ENCODE measurements around the gene CHRNA5.
"Not testable (repeated sequence)": the region's sequence is repeated elsewhere in the genome, so short reads cannot be mapped to it uniquely, and the experiment has no call there.

The CHRNA5 gene

GRCh38 chr15:78574944-78575343, 9.6 kb downstream of the CHRNA5 start:
- peaks cover 0 to 9% of the 10 kb centered on the region in 2 donors for H3K27me3 Mint-ChIP-seq
- no peak for DNase-seq
- no peaks in the 10 kb centered on the region for H3K4me1 Mint-ChIP-seq (ENCODE audit: low read depth in 2 of 2)
- no peak overlapping the region for H3K4me3 Mint-ChIP-seq
- H3K36me3 Mint-ChIP-seq (ENCODE audit: insufficient read depth), result no peaks in the 10 kb centered on the region
- H3K9me3 Mint-ChIP-seq, result no peaks in the 10 kb centered on the region
- ATAC-seq (replicated peaks), result no peak
- H3K27ac Mint-ChIP-seq, result no peak overlapping the region

- H3K9me3 Mint-ChIP-seq, result no peaks in the 10 kb centered on the region
Measured at GRCh38 chr15:78597583-78597982, 32.3 kb downstream of the CHRNA5 start.

DNA sequence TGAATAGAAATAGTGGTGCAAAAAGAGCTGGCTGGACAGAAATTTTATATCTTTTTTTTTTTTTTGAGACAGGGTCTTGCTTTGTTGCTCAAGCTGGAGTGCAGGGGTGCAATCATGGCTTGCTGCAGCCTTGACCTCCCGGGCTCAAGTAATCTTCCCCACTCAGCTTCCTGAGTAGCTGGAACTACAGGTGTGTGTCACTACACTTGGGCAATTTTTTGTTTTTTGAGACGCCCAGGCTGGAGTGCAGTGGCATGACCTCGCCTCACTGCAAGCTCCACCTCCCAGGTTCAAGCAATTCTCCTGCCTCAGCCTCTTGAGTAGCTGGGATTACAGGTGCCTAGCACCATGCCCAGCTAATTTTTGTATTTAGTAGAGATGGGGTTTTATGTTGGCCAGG, 33.0 kb downstream of the CHRNA5 start:
- H3K4me1 Mint-ChIP-seq (ENCODE audit: low read depth in 2 of 2), result no peaks in the 10 kb centered on the region
- peaks cover 8 to 24% of the 10 kb centered on the region in 2 donors for H3K27me3 Mint-ChIP-seq
- no peaks in the 10 kb centered on the region for H3K36me3 Mint-ChIP-seq (ENCODE audit: insufficient read depth)
- ATAC-seq (replicated peaks) (no peak), DNase-seq (no peak)
- no peaks in the 10 kb centered on the region for H3K9me3 Mint-ChIP-seq
- H3K4me3 Mint-ChIP-seq, result no peak overlapping the region
- H3K27ac Mint-ChIP-seq, result no peak overlapping the region

More at GRCh38 chr15:78597583-78597982, 32.3 kb downstream of the CHRNA5 start:
- DNase-seq (no peak), ATAC-seq (replicated peaks) (no peak)
- H3K4me3 Mint-ChIP-seq, result no peak overlapping the region
- peaks cover under 1 to 16% of the 10 kb centered on the region in 2 donors for H3K27me3 Mint-ChIP-seq
- H3K27ac Mint-ChIP-seq, result no peak overlapping the region
- no peaks in the 10 kb centered on the region for H3K36me3 Mint-ChIP-seq (ENCODE audit: insufficient read depth)
- H3K4me1 Mint-ChIP-seq (ENCODE audit: low read depth in 2 of 2), result no peaks in the 10 kb centered on the region

GRCh38 chr15:78599189-78599588, 33.9 kb downstream of the CHRNA5 start:
- Mint-ChIP-seq H3K4me3 (no peak overlapping the region), H3K9me3 (no peaks in the 10 kb centered on the region), H3K36me3 (ENCODE audit: insufficient read depth) (no peaks in the 10 kb centered on the region), H3K27me3 (peaks cover 17 to 32% of the 10 kb centered on the region in 2 donors), H3K4me1 (ENCODE audit: low read depth in 2 of 2) (no peaks in the 10 kb centered on the region), H3K27ac (no peak overlapping the region)
- DNase-seq (no peak), ATAC-seq (replicated peaks) (no peak)

GRCh38 chr15:78603467-78603866, 38.1 kb downstream of the CHRNA5 start:
- no peak for DNase-seq
- no peaks in the 10 kb centered on the region for H3K4me1 Mint-ChIP-seq (ENCODE audit: low read depth in 2 of 2)
- no peaks in the 10 kb centered on the region for H3K36me3 Mint-ChIP-seq (ENCODE audit: insufficient read depth)
- H3K4me3 Mint-ChIP-seq, result no peak overlapping the region
- H3K27ac Mint-ChIP-seq, result no peak overlapping the region
- H3K9me3 Mint-ChIP-seq, result no peaks in the 10 kb centered on the region
- H3K27me3 Mint-ChIP-seq, result peaks cover 51 to 75% of the 10 kb centered on the region in 2 donors
- no peak for ATAC-seq (replicated peaks)

DNA sequence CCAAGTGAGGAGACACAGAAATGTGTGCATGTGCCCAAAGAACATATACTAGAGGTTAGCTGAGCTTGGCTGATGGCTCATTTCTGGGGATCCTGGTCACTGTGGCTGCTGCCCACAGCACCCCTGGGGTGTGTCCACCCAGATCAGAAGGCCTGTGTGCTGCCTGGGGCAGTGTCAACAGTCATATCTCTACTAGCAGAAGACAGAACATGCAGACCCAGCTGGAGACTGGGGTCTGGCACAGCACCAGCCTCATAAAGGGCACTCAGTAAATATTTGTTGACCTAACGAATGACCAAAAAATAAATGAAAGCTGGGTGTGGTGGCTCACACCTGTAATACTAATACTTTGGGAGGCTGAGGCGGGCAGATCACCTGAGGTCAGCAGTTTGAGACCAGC, 39.1 kb downstream of the CHRNA5 start:
- Mint-ChIP-seq H3K4me3 (no peak overlapping the region), H3K27ac (no peak overlapping the region), H3K36me3 (ENCODE audit: insufficient read depth) (no peaks in the 10 kb centered on the region), H3K4me1 (ENCODE audit: low read depth in 2 of 2) (no peaks in the 10 kb centered on the region), H3K9me3 (no peaks in the 10 kb centered on the region), H3K27me3 (peaks cover 56 to 84% of the 10 kb centered on the region in 2 donors)
- ATAC-seq (replicated peaks), result no peak
- no peak for DNase-seq

GRCh38 chr15:78605201-78605600, 39.9 kb downstream of the CHRNA5 start:
- DNase-seq (no peak), ATAC-seq (replicated peaks) (no peak)
- Mint-ChIP-seq H3K4me1 (ENCODE audit: low read depth in 2 of 2) (no peaks in the 10 kb centered on the region), H3K36me3 (ENCODE audit: insufficient read depth) (no peaks in the 10 kb centered on the region), H3K4me3 (no peak overlapping the region), H3K9me3 (no peaks in the 10 kb centered on the region), H3K27me3 (peaks cover 64 to 92% of the 10 kb centered on the region in 2 donors), H3K27ac (no peak overlapping the region)

DNA sequence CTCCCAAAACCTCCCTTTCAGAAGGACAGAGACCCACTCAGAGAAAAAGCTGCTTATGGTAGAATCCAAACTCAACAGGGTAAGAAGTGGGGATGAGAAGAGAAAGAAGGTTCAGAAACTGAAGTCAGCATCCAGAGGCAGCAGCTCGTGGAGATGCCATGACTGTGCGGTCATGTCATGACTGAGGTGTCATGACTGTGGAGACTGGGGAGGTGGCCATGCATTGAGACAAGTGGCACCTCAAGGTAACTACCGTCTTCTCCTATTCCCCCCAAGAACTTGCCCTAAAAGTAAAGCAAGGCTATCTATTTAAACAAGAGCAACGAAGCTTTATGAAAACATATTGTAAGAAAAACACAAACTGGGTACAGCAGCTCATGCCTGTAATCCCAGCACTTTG, 40.4 kb downstream of the CHRNA5 start:
- Mint-ChIP-seq H3K4me1 (ENCODE audit: low read depth in 2 of 2) (no peaks in the 10 kb centered on the region), H3K36me3 (ENCODE audit: insufficient read depth) (no peaks in the 10 kb centered on the region), H3K4me3 (no peak overlapping the region), H3K9me3 (no peaks in the 10 kb centered on the region), H3K27me3 (peaks cover 65 to 95% of the 10 kb centered on the region in 2 donors), H3K27ac (no peak overlapping the region)
- DNase-seq (no peak), ATAC-seq (replicated peaks) (no peak)

GRCh38 chr15:78609551-78609950, 44.2 kb downstream of the CHRNA5 start:
- not testable (repeated sequence) for DNase-seq; H3K4me1 Mint-ChIP-seq (ENCODE audit: low read depth in 2 of 2); H3K4me3 Mint-ChIP-seq; H3K36me3 Mint-ChIP-seq (ENCODE audit: insufficient read depth); H3K27ac Mint-ChIP-seq; ATAC-seq (replicated peaks); H3K9me3 Mint-ChIP-seq
- H3K27me3 Mint-ChIP-seq, result peaks cover 47 to 59% of the 10 kb centered on the region in 2 donors

GRCh38 chr15:78614021-78614420, 48.7 kb downstream of the CHRNA5 start:
- Mint-ChIP-seq H3K36me3 (ENCODE audit: insufficient read depth) (no peaks in the 10 kb centered on the region), H3K27ac (no peak overlapping the region), H3K4me1 (ENCODE audit: low read depth in 2 of 2) (peaks cover 0 to 2% of the 10 kb centered on the region in 2 donors), H3K4me3 (no peak overlapping the region), H3K9me3 (no peaks in the 10 kb centered on the region), H3K27me3 (peaks cover 18 to 25% of the 10 kb centered on the region in 2 donors)
- DNase-seq (no peak), ATAC-seq (replicated peaks) (no peak)

- Mint-ChIP-seq H3K27ac (no peak overlapping the region), H3K9me3 (no peaks in the 10 kb centered on the region), H3K27me3 (peaks cover 18 to 25% of the 10 kb centered on the region in 2 donors), H3K36me3 (ENCODE audit: insufficient read depth) (no peaks in the 10 kb centered on the region), H3K4me3 (no peak overlapping the region), H3K4me1 (ENCODE audit: low read depth in 2 of 2) (peaks cover 0 to 2% of the 10 kb centered on the region in 2 donors)
- no peak for DNase-seq
- no peak for ATAC-seq (replicated peaks)
Measured at GRCh38 chr15:78615151-78615589, 49.9 kb downstream of the CHRNA5 start.

DNA sequence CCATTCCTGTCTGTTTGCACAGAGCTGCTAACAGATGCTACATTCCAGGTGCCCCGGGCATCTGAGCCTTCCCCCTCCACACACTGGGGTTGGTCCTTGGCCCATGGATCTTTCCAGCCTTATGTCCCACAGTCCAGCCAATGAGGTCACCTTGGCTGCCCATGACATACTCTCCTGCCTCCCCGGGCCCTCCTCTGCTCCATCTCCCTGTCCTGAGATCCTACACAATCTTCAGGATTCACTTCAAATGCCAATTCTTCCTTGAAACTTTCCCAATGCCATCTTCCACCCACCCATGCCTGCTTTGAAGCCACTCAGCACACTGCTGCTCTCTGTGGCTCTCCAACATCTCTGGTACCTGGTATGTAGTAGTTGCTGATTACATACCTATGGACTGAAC, 51.2 kb downstream of the CHRNA5 start:
- H3K9me3 Mint-ChIP-seq, result no peaks in the 10 kb centered on the region
- H3K36me3 Mint-ChIP-seq (ENCODE audit: insufficient read depth), result no peaks in the 10 kb centered on the region
- DNase-seq, result no peak
- peaks cover 21 to 28% of the 10 kb centered on the region in 2 donors for H3K27me3 Mint-ChIP-seq
- no peak overlapping the region for H3K27ac Mint-ChIP-seq
- ATAC-seq (replicated peaks), result no peak
- no peak overlapping the region for H3K4me3 Mint-ChIP-seq
- H3K4me1 Mint-ChIP-seq (ENCODE audit: low read depth in 2 of 2), result peaks cover 0 to 2% of the 10 kb centered on the region in 2 donors

- DNase-seq (no peak), ATAC-seq (replicated peaks) (no peak)
- Mint-ChIP-seq H3K4me3 (no peak overlapping the region), H3K27ac (no peak overlapping the region), H3K27me3 (peaks cover 27 to 34% of the 10 kb centered on the region in 2 donors), H3K4me1 (ENCODE audit: low read depth in 2 of 2) (peaks cover 0 to 5% of the 10 kb centered on the region in 2 donors), H3K36me3 (ENCODE audit: insufficient read depth) (no peaks in the 10 kb centered on the region), H3K9me3 (no peaks in the 10 kb centered on the region)
Measured at GRCh38 chr15:78617076-78617475, 51.8 kb downstream of the CHRNA5 start.

GRCh38 chr15:78617516-78617915, 52.2 kb downstream of the CHRNA5 start:
- no peak overlapping the region for H3K4me3 Mint-ChIP-seq
- peaks cover 31 to 38% of the 10 kb centered on the region in 2 donors for H3K27me3 Mint-ChIP-seq
- no peak for DNase-seq
- H3K4me1 Mint-ChIP-seq (ENCODE audit: low read depth in 2 of 2), result peaks cover 0 to 5% of the 10 kb centered on the region in 2 donors
- H3K27ac Mint-ChIP-seq, result no peak overlapping the region
- no peaks in the 10 kb centered on the region for H3K36me3 Mint-ChIP-seq (ENCODE audit: insufficient read depth)
- H3K9me3 Mint-ChIP-seq, result no peaks in the 10 kb centered on the region
- no peak for ATAC-seq (replicated peaks)

DNA sequence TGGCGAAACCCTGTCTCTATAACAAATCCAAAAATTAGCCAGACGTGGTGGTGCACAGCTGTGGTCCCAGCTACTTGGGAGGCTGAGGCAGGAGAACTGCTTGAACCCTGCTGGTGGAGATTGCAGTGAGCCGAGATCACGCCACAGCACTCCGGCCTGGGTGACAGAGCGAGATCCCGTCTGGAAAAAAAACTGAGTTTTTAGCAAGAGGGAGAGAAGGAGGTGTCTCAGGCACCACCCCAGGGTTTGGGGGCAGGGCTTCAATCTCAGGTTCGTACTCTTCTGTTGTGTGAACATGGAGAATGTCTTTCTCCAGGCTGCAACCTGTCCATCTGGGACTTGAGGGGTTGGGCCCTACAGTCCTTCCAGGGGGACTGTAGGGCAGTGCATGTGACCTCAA, 52.7 kb downstream of the CHRNA5 start:
- H3K4me1 Mint-ChIP-seq (ENCODE audit: low read depth in 2 of 2), result peaks cover 0 to 5% of the 10 kb centered on the region in 2 donors
- peaks cover 35 to 44% of the 10 kb centered on the region in 2 donors for H3K27me3 Mint-ChIP-seq
- ATAC-seq (replicated peaks), result no peak
- no peak for DNase-seq
- H3K36me3 Mint-ChIP-seq (ENCODE audit: insufficient read depth), result no peaks in the 10 kb centered on the region
- H3K27ac Mint-ChIP-seq, result no peak overlapping the region
- no peaks in the 10 kb centered on the region for H3K9me3 Mint-ChIP-seq
- H3K4me3 Mint-ChIP-seq, result no peak overlapping the region

All from effector memory CD8-positive, alpha-beta T cell (primary cell).